ENCODE results near the gene OR2L5. TPM values are rescaled to one million over a fixed set of nuclear protein-coding genes. Genes with fewer than 3 reads are reported as not detected.

The OR2L5 gene
- total RNA-seq, 1 experiment from 2014 or later: not detected

DNA sequence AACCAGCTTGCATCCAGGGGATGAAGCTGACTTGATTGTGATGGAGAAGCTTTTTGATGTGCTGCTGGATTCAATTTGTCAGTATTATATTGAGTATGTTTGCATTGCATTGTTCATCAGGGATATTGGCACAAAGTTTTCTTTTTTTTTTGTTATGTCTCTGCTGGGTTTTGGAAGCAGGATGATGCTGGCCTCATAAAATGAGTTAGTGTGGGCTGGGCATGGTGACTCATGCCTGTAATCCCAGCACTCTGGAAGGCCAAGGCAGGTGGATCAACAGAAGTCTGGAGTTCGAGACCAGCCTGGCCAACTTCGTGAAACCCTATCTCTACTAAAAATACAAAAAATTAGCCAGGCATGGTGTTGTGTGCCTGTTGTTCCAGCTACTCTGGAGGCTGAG lies 41.8 kb downstream of the OR2L5 start (continued):
- TF ChIP-seq, protein P1, sequence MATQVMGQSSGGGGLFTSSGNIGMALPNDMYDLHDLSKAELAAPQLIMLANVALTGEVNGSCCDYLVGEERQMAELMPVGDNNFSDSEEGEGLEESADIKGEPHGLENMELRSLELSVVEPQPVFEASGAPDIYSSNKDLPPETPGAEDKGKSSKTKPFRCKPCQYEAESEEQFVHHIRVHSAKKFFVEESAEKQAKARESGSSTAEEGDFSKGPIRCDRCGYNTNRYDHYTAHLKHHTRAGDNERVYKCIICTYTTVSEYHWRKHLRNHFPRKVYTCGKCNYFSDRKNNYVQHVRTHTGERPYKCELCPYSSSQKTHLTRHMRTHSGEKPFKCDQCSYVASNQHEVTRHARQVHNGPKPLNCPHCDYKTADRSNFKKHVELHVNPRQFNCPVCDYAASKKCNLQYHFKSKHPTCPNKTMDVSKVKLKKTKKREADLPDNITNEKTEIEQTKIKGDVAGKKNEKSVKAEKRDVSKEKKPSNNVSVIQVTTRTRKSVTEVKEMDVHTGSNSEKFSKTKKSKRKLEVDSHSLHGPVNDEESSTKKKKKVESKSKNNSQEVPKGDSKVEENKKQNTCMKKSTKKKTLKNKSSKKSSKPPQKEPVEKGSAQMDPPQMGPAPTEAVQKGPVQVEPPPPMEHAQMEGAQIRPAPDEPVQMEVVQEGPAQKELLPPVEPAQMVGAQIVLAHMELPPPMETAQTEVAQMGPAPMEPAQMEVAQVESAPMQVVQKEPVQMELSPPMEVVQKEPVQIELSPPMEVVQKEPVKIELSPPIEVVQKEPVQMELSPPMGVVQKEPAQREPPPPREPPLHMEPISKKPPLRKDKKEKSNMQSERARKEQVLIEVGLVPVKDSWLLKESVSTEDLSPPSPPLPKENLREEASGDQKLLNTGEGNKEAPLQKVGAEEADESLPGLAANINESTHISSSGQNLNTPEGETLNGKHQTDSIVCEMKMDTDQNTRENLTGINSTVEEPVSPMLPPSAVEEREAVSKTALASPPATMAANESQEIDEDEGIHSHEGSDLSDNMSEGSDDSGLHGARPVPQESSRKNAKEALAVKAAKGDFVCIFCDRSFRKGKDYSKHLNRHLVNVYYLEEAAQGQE (IDR thresholded peaks at IDR 0.05; ENCODE audit: low read depth): no peak
- TF ChIP-seq TCF7L2 (IDR thresholded peaks at IDR 0.05; ENCODE audit: borderline replicate concordance, extremely low read depth, insufficient read depth, insufficient read length) (no peak), EGR1 (IDR thresholded peaks at IDR 0.05; ENCODE audit: low read depth) (no peak), ZNF274 (IDR thresholded peaks at IDR 0.05; ENCODE audit: low read depth, low read length) (no peak), ELF1 (IDR thresholded peaks at IDR 0.05; ENCODE audit: borderline replicate concordance, low read depth) (no peak)

DNA sequence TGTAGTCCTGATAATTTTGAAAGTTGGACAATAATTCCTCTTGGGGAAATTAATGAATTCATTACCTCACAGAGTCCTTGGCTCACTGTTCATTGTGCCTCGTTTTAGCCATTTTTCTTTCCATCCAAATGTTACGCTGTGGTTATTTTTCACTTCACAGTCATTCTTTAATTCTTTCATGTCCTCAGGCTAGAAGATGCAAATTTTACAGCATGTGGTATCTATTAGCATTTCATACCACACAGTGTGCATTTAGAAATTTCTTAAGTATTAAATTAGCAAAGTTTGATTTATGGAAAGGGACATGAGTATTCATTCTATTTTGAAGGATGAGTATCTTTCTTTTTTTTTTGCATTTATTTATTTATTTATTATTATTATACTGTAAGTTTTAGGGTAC lies 51.6 kb downstream of the OR2L5 start:
- Histone ChIP-seq H3K79me2 (ENCODE audit: insufficient read depth, low read length) (no peaks in the 10 kb centered on the region), H3K4me1 (ENCODE audit: control insufficient read depth in 1 of 2, insufficient read depth in 2 of 2, low read length in 2 of 2) (no peaks in the 10 kb centered on the region), H3K4me3 (replicated peaks in 1 of 2; ENCODE audit: low read depth in 1 of 2, low read length in 2 of 2) (no peak overlapping the region), H3K9me3 (ENCODE audit: control insufficient read depth in 1 of 2, insufficient read depth in 1 of 2, low read depth in 1 of 2, low read length in 2 of 2) (peaks cover 5 to 7% of the 10 kb centered on the region in 2 experiments; a peak in 3 of 4 replicates), H3K4me2 (ENCODE audit: low read length) (no peak overlapping the region), H4K20me1 (ENCODE audit: insufficient read depth) (no peaks in the 10 kb centered on the region), H3K36me3 (ENCODE audit: control insufficient read depth in 1 of 2, insufficient read depth in 2 of 2, low read length in 2 of 2) (no peaks in the 10 kb centered on the region), H3K9me2 (ENCODE audit: insufficient read depth) (no peaks in the 10 kb centered on the region), H3K27ac (ENCODE audit: low read depth, low read length) (no peak overlapping the region), H3K27me3 (ENCODE audit: insufficient read depth, low read length) (no peaks in the 10 kb centered on the region), H3K9ac (ENCODE audit: low read length) (no peak overlapping the region), H2AFZ (ENCODE audit: low read depth, low read length, poor library complexity, severe bottlenecking) (no peak overlapping the region)
- intact Hi-C loops (cut with micrococcal nuclease): no loop called here
- ATAC-seq: no peak
- POLR2A ChIA-PET: no interaction called here
- CTCF ChIA-PET: no interaction called here
- DNase-seq (ENCODE audit: low read depth, low spot score): no peak
- RAD21 ChIA-PET (ENCODE audit: low non-redundant PET in 1 of 2, low total read pairs in 2 of 2, uncharacterized antibody in 2 of 2, unreplicated experiment in 2 of 2): no interaction called here
- BruUV-seq (replicated peaks): no TSS peak
- TF ChIP-seq CEBPB (IDR thresholded peaks at IDR 0.05; ENCODE audit: low read depth) (no peak), POLR2A (IDR thresholded peaks at IDR 0.05; ENCODE audit: borderline replicate concordance, extremely low read depth, insufficient read depth, insufficient read length) (no peak), POLR2AphosphoS5 (IDR thresholded peaks at IDR 0.05; ENCODE audit: low read depth, low read length) (no peak), TCF7L2 (IDR thresholded peaks at IDR 0.05; ENCODE audit: borderline replicate concordance, extremely low read depth, insufficient read depth, insufficient read length) (no peak), SP1 (IDR thresholded peaks at IDR 0.05; ENCODE audit: low read depth) (no peak), FOSL1 (IDR thresholded peaks at IDR 0.05; ENCODE audit: low read depth) (no peak), SIN3A (IDR thresholded peaks at IDR 0.05; ENCODE audit: low read depth) (no peak), ZFX (IDR thresholded peaks at IDR 0.05) (no peak), EZH2phosphoT487 (IDR thresholded peaks at IDR 0.05; ENCODE audit: borderline replicate concordance) (no peak), SRF (IDR thresholded peaks at IDR 0.05; ENCODE audit: low read depth) (no peak)
- TF ChIP-seq, protein P2, sequence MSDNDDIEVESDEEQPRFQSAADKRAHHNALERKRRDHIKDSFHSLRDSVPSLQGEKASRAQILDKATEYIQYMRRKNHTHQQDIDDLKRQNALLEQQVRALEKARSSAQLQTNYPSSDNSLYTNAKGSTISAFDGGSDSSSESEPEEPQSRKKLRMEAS (IDR thresholded peaks at IDR 0.05): no peak
- TF ChIP-seq, protein P3, sequence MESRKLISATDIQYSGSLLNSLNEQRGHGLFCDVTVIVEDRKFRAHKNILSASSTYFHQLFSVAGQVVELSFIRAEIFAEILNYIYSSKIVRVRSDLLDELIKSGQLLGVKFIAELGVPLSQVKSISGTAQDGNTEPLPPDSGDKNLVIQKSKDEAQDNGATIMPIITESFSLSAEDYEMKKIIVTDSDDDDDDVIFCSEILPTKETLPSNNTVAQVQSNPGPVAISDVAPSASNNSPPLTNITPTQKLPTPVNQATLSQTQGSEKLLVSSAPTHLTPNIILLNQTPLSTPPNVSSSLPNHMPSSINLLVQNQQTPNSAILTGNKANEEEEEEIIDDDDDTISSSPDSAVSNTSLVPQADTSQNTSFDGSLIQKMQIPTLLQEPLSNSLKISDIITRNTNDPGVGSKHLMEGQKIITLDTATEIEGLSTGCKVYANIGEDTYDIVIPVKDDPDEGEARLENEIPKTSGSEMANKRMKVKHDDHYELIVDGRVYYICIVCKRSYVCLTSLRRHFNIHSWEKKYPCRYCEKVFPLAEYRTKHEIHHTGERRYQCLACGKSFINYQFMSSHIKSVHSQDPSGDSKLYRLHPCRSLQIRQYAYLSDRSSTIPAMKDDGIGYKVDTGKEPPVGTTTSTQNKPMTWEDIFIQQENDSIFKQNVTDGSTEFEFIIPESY (IDR thresholded peaks at IDR 0.05; ENCODE audit: extremely low read depth, insufficient replicate concordance, low read length): no peak
- TF ChIP-seq, protein P4, sequence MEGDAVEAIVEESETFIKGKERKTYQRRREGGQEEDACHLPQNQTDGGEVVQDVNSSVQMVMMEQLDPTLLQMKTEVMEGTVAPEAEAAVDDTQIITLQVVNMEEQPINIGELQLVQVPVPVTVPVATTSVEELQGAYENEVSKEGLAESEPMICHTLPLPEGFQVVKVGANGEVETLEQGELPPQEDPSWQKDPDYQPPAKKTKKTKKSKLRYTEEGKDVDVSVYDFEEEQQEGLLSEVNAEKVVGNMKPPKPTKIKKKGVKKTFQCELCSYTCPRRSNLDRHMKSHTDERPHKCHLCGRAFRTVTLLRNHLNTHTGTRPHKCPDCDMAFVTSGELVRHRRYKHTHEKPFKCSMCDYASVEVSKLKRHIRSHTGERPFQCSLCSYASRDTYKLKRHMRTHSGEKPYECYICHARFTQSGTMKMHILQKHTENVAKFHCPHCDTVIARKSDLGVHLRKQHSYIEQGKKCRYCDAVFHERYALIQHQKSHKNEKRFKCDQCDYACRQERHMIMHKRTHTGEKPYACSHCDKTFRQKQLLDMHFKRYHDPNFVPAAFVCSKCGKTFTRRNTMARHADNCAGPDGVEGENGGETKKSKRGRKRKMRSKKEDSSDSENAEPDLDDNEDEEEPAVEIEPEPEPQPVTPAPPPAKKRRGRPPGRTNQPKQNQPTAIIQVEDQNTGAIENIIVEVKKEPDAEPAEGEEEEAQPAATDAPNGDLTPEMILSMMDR (IDR thresholded peaks at IDR 0.05 in 2 of 3, conservative IDR thresholded peaks at IDR 0.05 in 1 of 3; ENCODE audit: borderline replicate concordance in 1 of 3, insufficient read depth in 1 of 3, low read depth in 2 of 3, low read length in 2 of 3): no peak
- TF ChIP-seq, protein P5, sequence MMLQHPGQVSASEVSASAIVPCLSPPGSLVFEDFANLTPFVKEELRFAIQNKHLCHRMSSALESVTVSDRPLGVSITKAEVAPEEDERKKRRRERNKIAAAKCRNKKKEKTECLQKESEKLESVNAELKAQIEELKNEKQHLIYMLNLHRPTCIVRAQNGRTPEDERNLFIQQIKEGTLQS (IDR thresholded peaks at IDR 0.05): no peak
